ENCODE measurements around the gene IQGAP2. TPM values are rescaled to one million over a fixed set of nuclear protein-coding genes. Genes with fewer than 3 reads are reported as not detected.

The IQGAP2 gene
- total RNA-seq, 1 donor from 2014 or later: 43.5 TPM

- no peak for DNase-seq
These were observed 73.5 kb downstream of the IQGAP2 start for GRCh38 chr5:76476474-76477038.

- DNase-seq: no peak
These were observed 74.0 kb downstream of the IQGAP2 start for GRCh38 chr5:76477061-76477460.

DNA sequence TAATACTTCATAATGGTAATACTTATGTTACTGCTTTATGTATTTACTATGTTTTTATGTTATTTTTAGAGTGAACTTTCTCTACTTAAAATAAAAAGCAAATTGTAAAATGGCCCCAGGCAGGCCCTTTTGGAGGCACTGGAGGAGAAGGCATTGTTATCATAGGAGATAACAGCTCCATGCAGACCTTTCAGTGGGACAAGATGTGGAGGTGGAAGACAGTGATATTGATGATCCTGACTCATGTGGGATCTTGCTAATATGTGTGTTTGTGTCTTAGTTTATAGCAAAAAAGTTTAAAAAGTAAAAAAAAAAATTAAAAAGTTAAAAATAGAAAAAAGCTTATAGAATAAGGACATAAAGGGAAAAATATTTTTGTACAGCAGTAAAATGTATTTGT is 74.5 kb downstream of the IQGAP2 start:
- DNase-seq: no peak

DNA sequence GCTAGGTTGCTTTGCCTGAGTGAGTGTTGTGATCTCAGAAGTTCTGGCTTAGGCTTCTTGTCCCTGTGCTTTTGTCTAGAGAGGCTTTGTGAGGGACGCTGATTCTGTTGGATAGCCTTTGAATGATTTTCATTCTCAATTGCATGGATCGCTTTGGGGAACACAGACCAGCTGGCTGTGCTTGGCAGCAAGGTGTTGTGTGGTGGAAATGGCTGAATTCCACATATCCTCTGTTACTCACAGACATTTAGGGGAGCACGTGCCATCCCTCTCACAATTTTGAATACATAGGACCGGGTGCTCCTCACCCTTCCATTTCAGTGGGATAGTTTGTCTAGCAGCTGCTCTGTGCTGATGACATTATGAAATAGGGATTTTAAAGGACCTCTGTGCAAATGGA is 76.2 kb downstream of the IQGAP2 start:
- no peak for DNase-seq

DNA sequence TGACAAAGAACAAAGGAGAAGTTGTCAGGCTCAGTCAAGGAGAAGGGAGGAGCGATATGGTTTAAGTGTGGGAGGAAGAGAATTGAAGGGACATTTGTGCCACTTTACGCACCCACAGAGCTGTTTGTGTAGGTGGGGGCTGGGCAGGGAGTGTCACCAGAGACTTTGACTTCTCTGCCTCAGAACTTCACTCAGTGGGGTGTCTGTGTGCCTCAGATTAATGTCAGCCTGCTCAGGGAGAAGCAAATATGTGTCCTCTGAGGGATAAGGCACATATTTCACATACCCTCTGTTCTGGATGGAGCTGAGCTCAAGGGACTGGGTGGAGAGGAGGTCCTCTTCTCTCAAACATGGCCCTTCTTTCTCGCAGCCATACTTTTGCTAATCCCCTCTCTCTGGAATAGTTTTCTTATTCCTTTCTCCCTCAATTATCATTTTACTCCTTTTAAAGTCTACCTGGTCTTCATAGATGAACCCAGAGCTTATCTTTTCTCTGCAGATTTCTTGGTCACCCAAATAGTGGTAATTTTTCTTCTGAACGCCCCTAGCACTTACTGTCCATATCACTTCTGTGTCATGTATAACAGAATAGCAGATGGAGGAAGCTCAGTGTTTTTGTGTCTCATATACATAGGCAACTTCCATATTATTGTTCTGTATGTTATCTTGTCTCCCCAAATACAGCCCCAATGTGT is 77.0 kb downstream of the IQGAP2 start:
- DNase-seq: no peak

GRCh38 chr5:76482984-76483383 is 79.9 kb downstream of the IQGAP2 start:
- DNase-seq: no peak

DNA sequence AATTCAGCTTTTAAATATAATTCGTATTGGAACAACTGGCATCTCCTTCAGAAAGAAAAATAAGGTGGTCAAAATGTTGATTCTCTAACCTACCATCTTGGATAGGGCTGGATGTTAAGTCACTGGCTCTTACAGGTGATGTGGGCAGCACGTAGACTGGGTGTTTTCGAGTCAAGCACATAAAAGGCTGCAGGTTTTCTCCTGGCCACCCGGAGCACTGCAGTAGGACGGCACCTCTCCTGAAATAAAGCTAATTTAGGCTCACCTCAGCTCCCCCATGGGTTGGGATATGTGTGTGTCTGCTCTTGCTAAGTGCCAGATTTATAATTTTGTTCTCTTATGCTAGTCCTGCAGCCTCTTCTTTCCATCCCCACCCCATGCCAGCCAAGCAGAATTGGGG is 80.3 kb downstream of the IQGAP2 start:
- DNase-seq: no peak

- no peak for DNase-seq
These were observed 80.8 kb downstream of the IQGAP2 start for GRCh38 chr5:76483881-76484280.

DNA sequence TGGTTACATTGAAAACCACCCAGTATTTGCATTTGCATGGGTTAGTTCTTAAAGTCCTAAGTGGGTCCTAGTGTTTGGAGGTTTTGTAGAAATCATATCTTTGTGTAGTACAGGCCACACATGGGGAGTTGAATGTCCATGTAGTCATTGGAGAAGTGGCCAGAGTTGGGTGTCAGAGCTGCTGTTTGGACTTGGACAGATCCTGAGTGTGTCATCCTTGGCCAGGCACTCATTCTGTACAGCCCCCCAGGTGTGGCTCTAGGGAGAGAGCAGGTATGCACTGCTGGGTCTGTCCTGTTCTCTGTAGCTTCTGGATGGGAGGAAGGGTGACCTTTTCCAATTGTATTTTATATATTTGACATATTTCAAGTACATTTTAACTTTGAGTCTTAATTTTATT is 82.4 kb downstream of the IQGAP2 start:
- no peak for DNase-seq

GRCh38 chr5:76487386-76487785 is 84.3 kb downstream of the IQGAP2 start:
- DNase-seq: no peak

- DNase-seq: no peak
These were observed 84.7 kb downstream of the IQGAP2 start for GRCh38 chr5:76487821-76488220.

GRCh38 chr5:76488969-76489368 is 85.9 kb downstream of the IQGAP2 start:
- no peak for DNase-seq

DNA sequence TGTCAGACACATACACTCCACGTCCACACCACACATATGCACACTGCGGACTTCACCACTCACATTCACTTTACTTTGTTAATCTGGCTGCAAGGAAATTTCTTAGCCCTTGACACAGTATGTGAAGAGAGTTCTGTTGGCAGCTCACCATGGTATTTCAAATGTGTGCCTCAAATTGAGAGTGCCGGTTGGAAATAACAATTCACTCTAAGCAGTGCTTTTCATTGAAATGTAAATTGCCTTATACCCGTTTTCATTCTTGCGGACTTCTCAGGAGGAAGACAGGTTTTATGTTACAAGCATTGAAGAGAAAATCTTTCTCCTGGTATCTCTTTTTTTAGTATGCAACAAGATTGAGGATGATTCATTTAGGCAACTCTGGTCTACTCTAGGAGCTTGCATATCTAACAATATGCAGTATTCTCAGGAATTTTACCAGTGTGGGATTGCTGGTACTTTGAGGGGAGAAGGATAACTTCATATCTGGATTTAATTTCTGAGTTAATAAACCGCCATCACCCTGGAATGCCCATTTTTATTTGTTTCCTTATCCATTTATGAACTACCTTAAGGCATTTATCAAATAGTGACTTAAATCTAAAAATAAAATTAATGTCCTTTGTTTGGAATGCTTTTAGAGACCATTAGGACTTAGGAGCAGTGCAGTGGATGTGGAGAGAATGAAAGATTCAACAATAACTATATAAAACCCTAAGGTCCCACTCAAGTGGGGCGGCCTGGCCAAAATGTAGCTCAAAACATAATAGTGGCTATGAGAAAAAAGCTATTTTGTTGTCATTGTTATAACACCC is 87.0 kb downstream of the IQGAP2 start:
- DNase-seq: no peak

GRCh38 chr5:76490960-76491359 is 87.9 kb downstream of the IQGAP2 start:
- DNase-seq: no peak

DNA sequence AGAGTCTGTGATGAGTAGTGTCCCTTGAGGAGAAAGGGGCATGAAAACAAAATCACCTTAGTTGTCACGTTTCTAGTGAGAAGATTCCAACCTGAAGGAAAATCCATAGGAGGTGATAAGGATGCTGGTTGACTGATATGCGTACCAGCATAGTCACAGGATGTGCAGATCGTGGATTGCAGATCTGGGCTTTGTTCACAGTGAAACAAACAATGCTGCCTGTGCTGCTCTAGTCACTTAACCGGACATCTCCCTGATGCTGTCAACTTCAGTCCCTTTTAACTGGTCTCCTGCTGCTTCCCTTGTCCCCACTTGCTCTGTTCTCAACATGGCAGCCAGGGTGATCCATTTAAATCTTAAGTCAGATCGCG is 89.7 kb downstream of the IQGAP2 start:
- DNase-seq: no peak

DNA sequence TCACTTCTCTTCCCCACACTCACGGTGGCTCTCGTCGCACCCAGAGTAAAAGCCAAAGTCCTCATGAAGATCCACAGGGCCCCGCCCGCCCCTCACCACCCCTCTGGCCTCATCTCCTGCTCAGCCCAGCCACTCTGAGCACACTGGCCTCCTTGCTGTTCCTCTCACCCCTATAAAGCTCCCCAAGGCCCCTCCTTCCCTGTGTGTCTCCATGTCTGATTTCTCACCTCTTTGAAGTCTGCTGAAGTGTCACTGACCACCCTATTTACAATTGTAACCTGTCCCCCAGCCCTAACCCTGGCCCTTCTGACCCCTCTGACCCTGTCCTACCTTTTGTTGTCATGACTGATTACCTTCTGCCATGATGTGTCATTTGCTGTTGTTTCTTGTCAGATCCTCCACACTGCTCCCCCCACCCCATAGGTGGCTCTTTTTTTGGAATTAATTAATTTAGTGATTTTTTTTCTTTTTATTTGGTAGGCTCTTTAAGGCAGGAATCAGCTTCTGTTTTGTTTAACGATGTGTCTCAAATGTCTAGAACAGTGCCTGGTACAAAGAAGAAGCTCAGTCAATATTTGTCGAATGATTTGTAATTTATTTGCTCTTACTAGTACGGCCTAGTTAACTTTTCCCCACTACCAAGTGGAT is 90.2 kb downstream of the IQGAP2 start:
- DNase-seq: no peak

DNA sequence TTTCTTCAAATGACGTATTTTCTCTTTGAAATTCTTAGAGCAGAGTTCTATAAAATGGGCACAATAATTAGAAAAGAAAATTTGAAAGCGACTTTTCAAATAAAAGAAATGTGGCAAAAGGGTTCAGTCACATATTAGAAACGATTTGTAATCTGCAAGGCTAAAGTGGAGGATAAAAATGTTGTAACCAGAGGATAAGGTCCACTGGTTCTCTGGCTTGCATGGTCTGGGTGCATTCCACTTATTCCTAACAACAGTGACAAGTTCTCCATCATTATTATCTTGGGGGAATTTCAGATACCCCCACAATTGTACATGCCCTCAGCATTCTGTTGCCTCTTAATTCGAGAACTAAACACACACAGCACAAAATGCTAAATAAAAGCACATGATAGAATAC is 91.1 kb downstream of the IQGAP2 start:
- no peak for DNase-seq

DNA sequence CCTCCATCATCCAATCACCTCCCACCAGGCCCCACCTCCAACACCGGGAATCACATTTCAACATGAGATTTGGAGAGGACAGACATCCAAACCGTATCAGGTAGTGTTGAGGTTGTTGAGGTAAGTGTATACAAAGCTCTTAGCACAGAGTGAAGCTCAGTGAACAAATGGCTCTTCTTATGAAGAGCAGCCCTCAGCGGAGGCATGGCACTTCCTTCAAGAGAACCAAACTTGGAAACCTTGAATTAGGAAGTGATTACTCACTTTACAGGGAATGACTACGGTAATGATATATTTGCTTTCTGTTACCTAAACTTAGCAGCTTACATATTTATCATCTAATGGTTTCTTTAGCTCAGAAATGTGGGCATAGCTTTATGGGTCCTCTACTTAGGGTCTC is 92.8 kb downstream of the IQGAP2 start:
- DNase-seq: no peak

DNA sequence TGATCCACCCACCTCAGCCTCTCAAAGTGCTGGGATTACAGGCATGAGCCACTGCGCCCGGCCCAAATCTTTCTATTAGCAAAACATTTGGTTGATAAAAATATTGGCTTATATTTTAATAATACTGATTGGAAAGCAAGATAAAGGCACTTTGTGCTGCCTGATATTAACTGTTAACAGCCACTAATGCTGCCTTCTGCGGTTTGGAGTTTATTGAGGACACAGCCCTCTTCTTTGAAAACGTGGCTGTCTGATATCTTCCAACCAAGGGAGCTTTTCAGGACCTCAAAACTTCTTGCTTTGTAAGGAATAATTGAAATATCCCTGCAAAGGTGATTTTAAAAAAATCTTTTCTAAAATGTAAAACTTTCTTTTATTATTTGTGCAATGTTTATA is 94.0 kb downstream of the IQGAP2 start:
- no peak for DNase-seq

DNA sequence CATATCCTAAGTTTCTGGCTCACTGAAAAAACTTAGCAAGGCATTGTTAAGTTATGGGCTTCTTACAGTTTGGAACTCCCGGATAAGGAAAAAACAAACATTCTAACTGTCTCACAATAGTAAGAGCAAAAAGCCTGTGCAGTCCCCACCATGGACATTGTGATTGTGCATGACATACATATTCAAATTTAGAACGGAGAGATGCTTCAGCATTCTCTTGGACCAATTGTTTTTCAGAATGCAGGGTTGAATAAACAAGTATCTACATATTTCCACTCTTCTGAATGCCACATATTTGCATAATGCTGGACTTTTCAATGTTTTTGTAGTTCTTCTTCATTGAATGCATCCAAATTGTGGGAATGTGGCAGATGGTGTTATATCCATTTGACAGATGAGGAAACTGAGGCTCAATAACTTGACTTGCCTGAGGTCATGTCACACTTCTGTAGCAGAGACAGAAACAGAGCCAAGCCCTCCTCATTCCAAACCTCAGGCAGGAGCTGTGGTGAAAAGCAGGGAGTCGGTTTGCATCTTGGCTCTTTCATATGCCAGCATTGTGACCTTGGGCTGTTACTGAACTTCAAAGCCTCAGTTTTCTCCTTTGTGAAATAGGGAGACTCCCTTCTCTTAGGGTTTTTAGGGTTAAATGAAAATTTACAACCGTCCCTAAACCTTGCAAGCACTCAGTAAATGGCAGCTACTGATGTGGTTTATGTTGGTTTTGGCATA is 95.1 kb downstream of the IQGAP2 start:
- DNase-seq: no peak

DNA sequence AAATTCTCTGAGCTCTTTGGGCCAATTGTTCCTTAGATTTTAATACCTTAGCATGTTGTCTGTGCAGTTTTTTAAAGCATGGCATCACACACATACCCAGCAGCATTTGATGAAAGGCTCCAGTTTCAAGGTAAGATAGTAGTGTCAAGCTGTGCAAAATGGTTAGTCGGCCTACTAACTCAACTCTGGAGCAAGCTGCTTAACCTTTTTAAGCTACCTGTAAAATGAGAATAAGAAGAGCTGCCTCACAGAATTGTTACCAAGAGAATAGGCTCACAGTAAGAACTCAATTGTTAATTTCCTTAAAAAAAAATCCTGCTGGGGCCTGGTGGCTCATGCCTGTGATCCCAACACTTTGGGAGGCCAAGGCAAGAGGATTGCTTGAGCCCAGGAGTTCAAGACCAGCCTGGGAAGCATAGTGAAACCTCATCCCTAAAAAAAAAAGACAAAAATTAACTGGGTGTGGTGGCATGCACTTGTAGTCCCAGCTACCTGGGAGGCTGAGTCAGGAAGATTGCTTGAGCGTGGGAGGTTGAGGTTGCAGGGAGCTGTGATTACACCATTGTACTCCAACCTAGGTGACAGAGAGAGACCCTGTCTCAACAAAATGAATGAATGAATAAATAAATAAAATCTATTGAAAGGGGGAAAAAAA is 96.5 kb downstream of the IQGAP2 start:
- DNase-seq: no peak
